ENCODE data around the gene ABCD2.
"Not testable (repeated sequence)": the region's sequence is repeated elsewhere in the genome, so short reads cannot be mapped to it uniquely, and the experiment has no call there.

The ABCD2 gene

GRCh38 chr12:39623919-39624318 is 4.3 kb upstream of the ABCD2 start:
- H3K27ac ChIP-seq (ENCODE audit: low read depth, low read length), result no peak overlapping the region
- H3K4me3 ChIP-seq (ENCODE audit: low read depth in 1 of 2, low read length in 2 of 2), result no peak overlapping the region
- H3K9ac ChIP-seq (ENCODE audit: low read length), result no peak overlapping the region
- H3K4me1 ChIP-seq (ENCODE audit: insufficient read depth, low read length), result no peaks in the 10 kb centered on the region
- no peaks in the 10 kb centered on the region for H3K9me3 ChIP-seq (ENCODE audit: low read length)
- no peaks in the 10 kb centered on the region for H3K27me3 ChIP-seq (ENCODE audit: control insufficient read depth in 1 of 2, insufficient read depth in 2 of 2, low read length in 2 of 2)
- H3K36me3 ChIP-seq (ENCODE audit: insufficient read depth, low read length), result no peaks in the 10 kb centered on the region

DNA sequence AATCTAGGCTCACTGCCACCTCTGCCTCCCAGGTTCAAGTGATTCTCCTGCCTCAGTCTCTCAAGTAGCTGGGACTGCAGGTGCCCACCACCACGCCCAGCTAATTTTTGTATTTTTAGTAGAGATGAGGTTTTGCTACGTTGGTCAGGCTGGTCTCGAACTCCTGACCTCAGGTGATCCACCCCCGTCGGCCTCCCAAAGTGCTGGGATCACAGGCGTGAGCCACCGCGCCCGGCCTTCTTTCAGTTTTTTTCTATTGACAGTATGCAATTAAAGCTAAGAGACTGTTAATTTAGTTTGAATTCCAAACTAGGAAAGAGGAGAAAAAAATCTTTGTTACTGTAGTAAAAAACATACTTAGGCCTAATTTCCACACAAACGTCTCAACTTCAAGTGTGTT is 3.6 kb upstream of the ABCD2 start:
- not testable (repeated sequence) for H3K9me3 ChIP-seq (ENCODE audit: low read length); H3K27ac ChIP-seq (ENCODE audit: low read depth, low read length); H3K4me1 ChIP-seq (ENCODE audit: insufficient read depth, low read length); H3K27me3 ChIP-seq (ENCODE audit: control insufficient read depth in 1 of 2, insufficient read depth in 2 of 2, low read length in 2 of 2); H3K4me3 ChIP-seq (ENCODE audit: low read depth in 1 of 2, low read length in 2 of 2); H3K36me3 ChIP-seq (ENCODE audit: insufficient read depth, low read length); H3K9ac ChIP-seq (ENCODE audit: low read length)

GRCh38 chr12:39622306-39622705 is 2.7 kb upstream of the ABCD2 start:
- no peak overlapping the region for H3K4me3 ChIP-seq (ENCODE audit: low read depth in 1 of 2, low read length in 2 of 2)
- H3K4me1 ChIP-seq (ENCODE audit: insufficient read depth, low read length), result peaks cover 5% of the 10 kb centered on the region
- no peaks in the 10 kb centered on the region for H3K9me3 ChIP-seq (ENCODE audit: low read length)
- no peak overlapping the region for H3K27ac ChIP-seq (ENCODE audit: low read depth, low read length)
- no peaks in the 10 kb centered on the region for H3K27me3 ChIP-seq (ENCODE audit: control insufficient read depth in 1 of 2, insufficient read depth in 2 of 2, low read length in 2 of 2)
- H3K9ac ChIP-seq (ENCODE audit: low read length), result no peak overlapping the region
- no peaks in the 10 kb centered on the region for H3K36me3 ChIP-seq (ENCODE audit: insufficient read depth, low read length)

- Histone ChIP-seq H3K9ac (ENCODE audit: low read length) (no peak overlapping the region), H3K27ac (ENCODE audit: low read depth, low read length) (no peak overlapping the region), H3K27me3 (ENCODE audit: control insufficient read depth in 1 of 2, insufficient read depth in 2 of 2, low read length in 2 of 2) (no peaks in the 10 kb centered on the region), H3K36me3 (ENCODE audit: insufficient read depth, low read length) (no peaks in the 10 kb centered on the region), H3K4me1 (ENCODE audit: insufficient read depth, low read length) (peaks cover 5% of the 10 kb centered on the region), H3K9me3 (ENCODE audit: low read length) (no peaks in the 10 kb centered on the region), H3K4me3 (ENCODE audit: low read depth in 1 of 2, low read length in 2 of 2) (no peak overlapping the region)
Observed at GRCh38 chr12:39621670-39622069, 2.1 kb upstream of the ABCD2 start.

DNA sequence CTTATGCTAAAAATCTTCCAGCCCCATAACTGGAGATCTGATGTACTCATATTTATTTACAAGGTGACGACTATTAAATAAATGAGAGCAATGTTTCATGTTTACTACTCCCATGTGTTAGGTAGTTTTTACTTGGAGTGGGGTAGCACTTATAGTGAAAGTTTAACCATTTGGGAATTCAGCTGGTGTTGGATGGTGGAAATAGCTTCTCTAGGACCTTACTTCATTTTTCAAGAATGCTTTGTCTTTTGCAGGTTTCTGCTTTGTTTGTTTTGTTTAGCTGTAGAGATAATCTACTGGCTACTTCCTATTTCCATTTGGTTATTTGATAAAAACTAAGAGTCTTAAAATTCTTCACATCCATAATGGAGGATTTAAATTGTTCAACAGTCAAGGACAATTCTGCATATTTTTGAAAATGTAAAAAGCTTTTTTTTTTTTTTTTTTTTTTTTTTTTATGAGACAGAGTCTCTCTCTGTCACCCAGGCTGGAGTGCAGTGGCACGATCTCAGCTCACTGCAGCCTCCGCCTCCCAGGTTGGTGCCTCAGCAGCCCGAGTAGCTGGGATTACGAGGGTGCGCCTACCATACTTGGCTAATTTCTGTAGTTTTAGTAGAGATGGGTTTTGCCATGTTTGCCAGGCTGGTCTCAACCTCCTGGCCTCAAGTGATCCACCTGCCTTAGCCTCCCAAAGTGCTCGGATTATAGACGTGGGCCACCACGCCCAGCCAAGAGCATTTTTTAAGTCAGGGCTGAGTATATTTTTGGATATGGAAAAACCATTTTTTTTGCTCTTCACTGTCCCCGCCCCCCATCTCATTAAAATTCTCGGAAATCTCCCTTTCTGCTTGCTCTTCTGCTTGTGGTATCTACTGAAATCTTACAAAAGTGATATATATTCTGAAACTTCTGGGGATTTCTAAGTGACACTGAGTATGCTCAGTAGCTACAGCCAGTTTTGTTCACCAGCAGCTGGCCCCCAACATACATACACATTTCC is 1.4 kb upstream of the ABCD2 start:
- H3K4me3 ChIP-seq (ENCODE audit: low read depth in 1 of 2, low read length in 2 of 2), result peak overlapping the region; percentile 53 to 92
- no peaks in the 10 kb centered on the region for H3K27me3 ChIP-seq (ENCODE audit: control insufficient read depth in 1 of 2, insufficient read depth in 2 of 2, low read length in 2 of 2)
- H3K27ac ChIP-seq (ENCODE audit: low read depth, low read length), result peak overlapping the region; percentile 85
- no peaks in the 10 kb centered on the region for H3K36me3 ChIP-seq (ENCODE audit: insufficient read depth, low read length)
- H3K4me1 ChIP-seq (ENCODE audit: insufficient read depth, low read length), result peaks cover 5% of the 10 kb centered on the region
- H3K9me3 ChIP-seq (ENCODE audit: low read length), result no peaks in the 10 kb centered on the region
- peak overlapping the region; percentile 44 for H3K9ac ChIP-seq (ENCODE audit: low read length)

DNA sequence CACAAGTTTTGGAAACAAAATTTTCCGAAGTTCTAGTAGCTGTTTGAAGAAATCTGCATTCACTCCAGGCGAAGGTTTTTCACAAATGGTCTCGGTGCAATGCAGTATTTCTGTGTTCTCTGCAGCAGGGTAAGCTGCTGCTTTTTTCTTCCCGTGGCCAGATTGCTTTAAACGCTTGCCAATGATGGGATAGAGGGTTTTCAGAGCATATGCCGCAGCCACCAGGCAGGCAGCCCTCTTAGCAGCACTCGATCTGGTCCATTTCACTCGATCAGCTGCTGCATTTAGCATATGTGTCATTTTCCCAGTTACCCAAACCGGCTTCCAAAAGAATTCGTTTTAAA is 315 bp downstream of the ABCD2 start:
- Histone ChIP-seq H3K27me3 (ENCODE audit: control insufficient read depth in 1 of 2, insufficient read depth in 2 of 2, low read length in 2 of 2) (no peaks in the 10 kb centered on the region), H3K4me1 (ENCODE audit: insufficient read depth, low read length) (peaks cover 5% of the 10 kb centered on the region), H3K9ac (ENCODE audit: low read length) (peak overlapping the region; percentile 44), H3K36me3 (ENCODE audit: insufficient read depth, low read length) (no peaks in the 10 kb centered on the region), H3K9me3 (ENCODE audit: low read length) (no peaks in the 10 kb centered on the region), H3K27ac (ENCODE audit: low read depth, low read length) (peak overlapping the region; percentile 85), H3K4me3 (ENCODE audit: low read depth in 1 of 2, low read length in 2 of 2) (peak overlapping the region; percentile 53 to 92)

DNA sequence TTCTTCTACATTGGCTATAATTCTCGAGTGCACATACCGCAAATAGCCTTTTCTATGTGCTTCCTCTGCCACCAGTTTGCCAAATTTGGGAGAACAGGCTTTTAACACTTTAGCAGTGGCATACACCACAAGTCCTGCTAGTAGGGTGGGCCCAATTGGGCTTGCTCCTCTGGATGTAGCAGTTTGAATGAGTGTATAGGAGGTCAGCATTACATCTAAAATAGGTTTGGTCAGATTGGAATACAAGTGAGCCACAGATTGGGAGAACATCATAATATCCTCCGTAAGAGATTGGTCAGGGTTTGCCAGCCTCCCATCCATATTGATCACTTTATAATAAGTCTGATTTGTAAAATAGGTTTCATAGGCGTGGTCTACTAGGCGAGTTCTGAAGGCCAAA is 902 bp downstream of the ABCD2 start:
- no peaks in the 10 kb centered on the region for H3K36me3 ChIP-seq (ENCODE audit: insufficient read depth, low read length)
- H3K9ac ChIP-seq (ENCODE audit: low read length), result no peak overlapping the region
- H3K9me3 ChIP-seq (ENCODE audit: low read length), result no peaks in the 10 kb centered on the region
- H3K27ac ChIP-seq (ENCODE audit: low read depth, low read length), result peak overlapping the region; percentile 85
- H3K27me3 ChIP-seq (ENCODE audit: control insufficient read depth in 1 of 2, insufficient read depth in 2 of 2, low read length in 2 of 2), result no peaks in the 10 kb centered on the region
- H3K4me3 ChIP-seq (ENCODE audit: low read depth in 1 of 2, low read length in 2 of 2), result peak overlapping the region in 1 of 2 donors; percentile 92
- peaks cover 5% of the 10 kb centered on the region for H3K4me1 ChIP-seq (ENCODE audit: insufficient read depth, low read length)

GRCh38 chr12:39617887-39618286 is 1.7 kb downstream of the ABCD2 start:
- H3K27me3 ChIP-seq (ENCODE audit: control insufficient read depth in 1 of 2, insufficient read depth in 2 of 2, low read length in 2 of 2), result no peaks in the 10 kb centered on the region
- peaks cover 5% of the 10 kb centered on the region for H3K4me1 ChIP-seq (ENCODE audit: insufficient read depth, low read length)
- H3K36me3 ChIP-seq (ENCODE audit: insufficient read depth, low read length), result no peaks in the 10 kb centered on the region
- H3K4me3 ChIP-seq (ENCODE audit: low read depth in 1 of 2, low read length in 2 of 2), result no peak overlapping the region
- no peak overlapping the region for H3K9ac ChIP-seq (ENCODE audit: low read length)
- H3K9me3 ChIP-seq (ENCODE audit: low read length), result no peaks in the 10 kb centered on the region
- no peak overlapping the region for H3K27ac ChIP-seq (ENCODE audit: low read depth, low read length)

DNA sequence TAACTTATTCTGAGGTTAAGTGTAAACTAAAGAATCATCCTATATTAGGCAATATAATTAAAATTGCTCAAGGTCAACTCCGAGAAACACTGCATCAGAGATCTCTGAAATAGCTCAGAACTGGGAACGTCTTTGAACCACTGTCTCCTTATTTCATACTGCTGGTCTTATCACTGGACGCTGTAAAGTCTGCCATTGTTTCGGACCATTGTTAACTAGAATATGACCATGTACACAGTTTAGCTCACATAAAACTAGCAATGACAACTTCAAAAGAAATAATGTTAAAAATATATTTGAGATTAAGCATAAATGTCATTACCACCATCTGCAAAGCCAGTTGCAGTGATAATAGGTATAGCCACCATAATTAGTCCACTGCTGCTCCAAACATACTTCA is 2.9 kb downstream of the ABCD2 start:
- Histone ChIP-seq H3K4me3 (ENCODE audit: low read depth in 1 of 2, low read length in 2 of 2) (no peak overlapping the region), H3K4me1 (ENCODE audit: insufficient read depth, low read length) (peaks cover 5% of the 10 kb centered on the region), H3K9ac (ENCODE audit: low read length) (no peak overlapping the region), H3K36me3 (ENCODE audit: insufficient read depth, low read length) (no peaks in the 10 kb centered on the region), H3K27ac (ENCODE audit: low read depth, low read length) (no peak overlapping the region), H3K9me3 (ENCODE audit: low read length) (no peaks in the 10 kb centered on the region), H3K27me3 (ENCODE audit: control insufficient read depth in 1 of 2, insufficient read depth in 2 of 2, low read length in 2 of 2) (no peaks in the 10 kb centered on the region)

DNA sequence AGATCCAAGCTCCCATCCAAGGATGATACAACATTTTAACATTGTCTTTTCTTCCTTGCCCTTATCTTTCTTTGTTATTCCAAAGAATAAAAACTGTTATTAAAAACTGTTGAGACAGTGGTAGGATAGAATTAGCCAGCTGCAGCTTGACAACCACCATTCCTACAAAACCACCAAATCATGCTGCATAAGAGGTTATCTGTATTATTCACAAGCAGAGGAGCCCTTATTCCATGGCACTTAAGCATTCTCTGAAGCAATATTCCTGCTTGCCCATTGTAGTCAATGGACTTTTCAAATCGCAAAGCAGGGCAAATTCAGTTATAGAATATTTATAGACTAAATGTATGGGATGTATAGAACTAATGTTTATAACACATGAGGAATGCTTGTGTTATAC is 3.4 kb downstream of the ABCD2 start:
- no peak overlapping the region for H3K27ac ChIP-seq (ENCODE audit: low read depth, low read length)
- peaks cover 5% of the 10 kb centered on the region for H3K4me1 ChIP-seq (ENCODE audit: insufficient read depth, low read length)
- no peaks in the 10 kb centered on the region for H3K27me3 ChIP-seq (ENCODE audit: control insufficient read depth in 1 of 2, insufficient read depth in 2 of 2, low read length in 2 of 2)
- H3K4me3 ChIP-seq (ENCODE audit: low read depth in 1 of 2, low read length in 2 of 2), result no peak overlapping the region
- H3K36me3 ChIP-seq (ENCODE audit: insufficient read depth, low read length), result no peaks in the 10 kb centered on the region
- no peak overlapping the region for H3K9ac ChIP-seq (ENCODE audit: low read length)
- no peaks in the 10 kb centered on the region for H3K9me3 ChIP-seq (ENCODE audit: low read length)

DNA sequence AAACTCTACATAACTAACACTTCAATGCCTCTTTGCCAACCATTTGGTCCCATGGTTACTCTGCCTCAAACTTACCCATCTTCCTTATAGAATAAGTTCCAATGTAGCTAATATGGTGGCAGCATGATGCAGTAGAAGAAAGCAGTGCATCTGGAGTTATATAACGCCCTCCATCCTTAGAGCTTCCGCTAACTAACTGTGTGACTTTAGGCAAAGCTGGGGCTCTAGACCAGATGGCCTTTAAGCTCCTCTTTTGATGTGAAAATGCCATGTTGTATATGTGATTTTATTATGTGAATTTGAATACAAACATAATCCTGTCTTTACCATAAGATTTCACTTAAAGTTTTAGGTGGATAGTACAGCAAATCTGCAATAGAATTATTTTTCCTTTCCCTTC is 6.1 kb downstream of the ABCD2 start:
- H3K9ac ChIP-seq (ENCODE audit: low read length), result no peak overlapping the region
- H3K27ac ChIP-seq (ENCODE audit: low read depth, low read length), result no peak overlapping the region

DNA sequence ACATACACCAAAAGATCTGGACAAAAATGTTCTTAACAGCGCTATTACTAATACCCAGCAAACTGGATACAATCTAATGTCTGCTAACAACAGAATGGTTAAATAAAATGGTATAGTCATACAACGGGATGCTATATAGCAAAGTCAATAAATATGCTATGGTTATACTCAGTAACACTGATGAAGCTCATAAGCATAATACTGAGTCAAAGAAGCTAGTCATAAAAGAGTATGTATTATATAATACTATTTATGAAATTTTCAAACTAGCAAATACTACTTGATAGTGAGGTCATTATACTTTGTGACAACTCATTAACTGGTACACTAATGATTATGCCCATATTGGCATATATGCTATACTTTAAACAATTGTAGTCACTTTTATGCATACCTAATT is 7.4 kb downstream of the ABCD2 start:
- Histone ChIP-seq H3K9me3 (ENCODE audit: low read length) (no peaks in the 10 kb centered on the region), H3K4me3 (ENCODE audit: low read depth in 1 of 2, low read length in 2 of 2) (no peak overlapping the region), H3K27me3 (ENCODE audit: control insufficient read depth in 1 of 2, insufficient read depth in 2 of 2, low read length in 2 of 2) (no peaks in the 10 kb centered on the region), H3K4me1 (ENCODE audit: insufficient read depth, low read length) (no peaks in the 10 kb centered on the region), H3K27ac (ENCODE audit: low read depth, low read length) (no peak overlapping the region), H3K9ac (ENCODE audit: low read length) (no peak overlapping the region), H3K36me3 (ENCODE audit: insufficient read depth, low read length) (no peaks in the 10 kb centered on the region)

More for the DNA sequence above, 6.1 kb downstream of the ABCD2 start:
- Histone ChIP-seq H3K36me3 (ENCODE audit: insufficient read depth, low read length) (no peaks in the 10 kb centered on the region), H3K27me3 (ENCODE audit: control insufficient read depth in 1 of 2, insufficient read depth in 2 of 2, low read length in 2 of 2) (no peaks in the 10 kb centered on the region), H3K4me1 (ENCODE audit: insufficient read depth, low read length) (peaks cover 5% of the 10 kb centered on the region), H3K9me3 (ENCODE audit: low read length) (no peaks in the 10 kb centered on the region), H3K4me3 (ENCODE audit: low read depth in 1 of 2, low read length in 2 of 2) (no peak overlapping the region)
